HEK293 (cell line): Measurements from ENCODE around the gene OR4B1.

Experiments
- CTCF ChIA-PET: fragments of 350-600 bp; formaldehyde crosslinking; extraction: SDS; loops from one replicate; lab custom pipeline; 2021; ENCODE audit warnings: antibody characterized with exemption; lab: Yijun Ruan, JAX
- POLR2A ChIA-PET: fragments of 300-600 bp; formaldehyde crosslinking; extraction: SDS; loops from one replicate; lab custom pipeline; 2020; ENCODE audit warnings: antibody characterized with exemption, inconsistent platforms; lab: Yijun Ruan, JAX
- H3K27ac ChIP-seq: fragments of 200-500 bp; sonication (Bioruptor generic); 2 replicates; pipeline ENCODE4 v1.5.1; 2014; ENCODE audit warnings: low read depth, low read length, control low read depth, inconsistent platforms; ENCODE audit errors: extremely low read depth
- H3K36me3 ChIP-seq, 2 experiments: fragments of 200-500 bp in 1 of 2; sonication (Bioruptor generic) in 1 of 2; 1 replicate in 1 of 2; 2 replicates in 1 of 2; pipeline ENCODE4 v1.5.1; 2014 to 2017; ENCODE audit warnings: inconsistent platforms in 2 of 2, low read length in 2 of 2; ENCODE audit not compliant: control insufficient read depth in 2 of 2, insufficient read depth in 1 of 2
- H3K4me1 ChIP-seq: fragments of 200-500 bp; sonication (Bioruptor generic); 2 replicates; pipeline ENCODE4 v1.5.1; 2014; ENCODE audit warnings: mild to moderate bottlenecking, low read length, inconsistent platforms; ENCODE audit not compliant: control insufficient read depth, insufficient read depth
- H3K4me3 ChIP-seq: 2 replicates; pipeline ENCODE4 v1.5.1; 2011; ENCODE audit warnings: low read depth, mild to moderate bottlenecking, control low read depth, low read length, moderate library complexity
- H3K9me3 ChIP-seq: fragments of 200-500 bp; sonication (Bioruptor generic); 2 replicates; pipeline ENCODE4 v1.5.1; 2014; ENCODE audit warnings: low read depth, low read length, inconsistent platforms; ENCODE audit not compliant: control insufficient read depth, insufficient read depth
- AEBP2 ChIP-seq: fragments of 450-650 bp; formaldehyde crosslinking; IDR thresholded peaks from 2 replicates; pipeline ENCODE4 v1.5.1; 2016; ENCODE audit warnings: missing biosample characterization, missing genetic modification characterization, borderline replicate concordance
- BCL11B ChIP-seq: fragments of 450-650 bp; formaldehyde crosslinking; IDR thresholded peaks from 2 replicates; pipeline ENCODE4 v1.5.1; 2016; ENCODE audit warnings: low read depth, missing biosample characterization, missing genetic modification characterization
- GFI1B ChIP-seq: fragments of 450-650 bp; formaldehyde crosslinking; IDR thresholded peaks from 2 replicates; pipeline ENCODE4 v1.5.1; 2016; ENCODE audit warnings: missing biosample characterization, missing genetic modification characterization
- KLF10 ChIP-seq: fragments of 450-650 bp; IDR thresholded peaks from 2 replicates; pipeline ENCODE4 v1.5.1; 2018; ENCODE audit warnings: missing biosample characterization, mild to moderate bottlenecking, missing genetic modification characterization
- RBAK ChIP-seq: fragments of 450-650 bp; formaldehyde crosslinking; IDR thresholded peaks from 2 replicates; pipeline ENCODE4 v1.5.1; 2016; ENCODE audit warnings: missing biosample characterization, missing genetic modification characterization
- REPIN1 ChIP-seq: fragments of 450-650 bp; formaldehyde crosslinking; IDR thresholded peaks from 2 replicates; pipeline ENCODE4 v1.5.1; 2017; ENCODE audit warnings: missing biosample characterization, missing genetic modification characterization, low read depth
- SCRT2 ChIP-seq: fragments of 450-650 bp; formaldehyde crosslinking; IDR thresholded peaks from 2 replicates; pipeline ENCODE4 v1.5.1; 2016; ENCODE audit warnings: missing biosample characterization, missing genetic modification characterization
- SP2 ChIP-seq: fragments of 450-650 bp; formaldehyde crosslinking; IDR thresholded peaks from 2 replicates; pipeline ENCODE4 v1.5.1; 2016; ENCODE audit warnings: missing biosample characterization, missing genetic modification characterization
- TRIM28 ChIP-seq: IDR thresholded peaks from 2 replicates; pipeline ENCODE4 v1.6.1; 2011; ENCODE audit warnings: low read length, control low read depth, borderline replicate concordance
- YY1 ChIP-seq: fragments of 450-650 bp; formaldehyde crosslinking; IDR thresholded peaks from 2 replicates; pipeline ENCODE4 v1.5.1; 2018; ENCODE audit warnings: missing biosample characterization, missing genetic modification characterization
- ZBTB20 ChIP-seq: fragments of 450-650 bp; formaldehyde crosslinking; IDR thresholded peaks from 2 replicates; pipeline ENCODE4 v1.5.1; 2016; ENCODE audit warnings: missing biosample characterization, missing genetic modification characterization
- ZBTB48 ChIP-seq: fragments of 450-650 bp; formaldehyde crosslinking; IDR thresholded peaks from 2 replicates; pipeline ENCODE4 v1.5.1; 2016; ENCODE audit warnings: missing biosample characterization, missing genetic modification characterization
- ZNF311 ChIP-seq: fragments of 450-650 bp; formaldehyde crosslinking; IDR thresholded peaks from 2 replicates; pipeline ENCODE4 v1.5.1; 2017; ENCODE audit warnings: missing biosample characterization, missing genetic modification characterization, borderline replicate concordance
- ZNF350 ChIP-seq: fragments of 450-650 bp; formaldehyde crosslinking; IDR thresholded peaks from 2 replicates; pipeline ENCODE4 v1.5.0; 2017; ENCODE audit warnings: missing biosample characterization, mild to moderate bottlenecking, missing genetic modification characterization
- ZNF423 ChIP-seq: fragments of 450-650 bp; formaldehyde crosslinking; IDR thresholded peaks from 2 replicates; pipeline ENCODE4 v1.5.1; 2016; ENCODE audit warnings: missing biosample characterization, missing genetic modification characterization
- ZNF514 ChIP-seq: fragments of 450-650 bp; formaldehyde crosslinking; IDR thresholded peaks from 2 replicates; pipeline ENCODE4 v1.5.1; 2016; ENCODE audit warnings: missing biosample characterization, missing genetic modification characterization
- ZNF548 ChIP-seq: fragments of 450-650 bp; formaldehyde crosslinking; IDR thresholded peaks from 2 replicates; pipeline ENCODE4 v1.5.1; 2016; ENCODE audit warnings: missing biosample characterization, missing genetic modification characterization
- ZNF558 ChIP-seq: fragments of 450-650 bp; formaldehyde crosslinking; IDR thresholded peaks from 2 replicates; pipeline ENCODE4 v1.5.1; 2016; ENCODE audit warnings: missing biosample characterization, missing genetic modification characterization
- ZNF623 ChIP-seq: fragments of 450-650 bp; formaldehyde crosslinking; IDR thresholded peaks from 2 replicates; pipeline ENCODE4 v1.5.1; 2016; ENCODE audit warnings: missing biosample characterization, missing genetic modification characterization
- ZNF677 ChIP-seq: fragments of 450-650 bp; IDR thresholded peaks from 2 replicates; pipeline ENCODE4 v1.5.0; 2018; ENCODE audit warnings: missing biosample characterization, mild to moderate bottlenecking, missing genetic modification characterization, moderate library complexity
- ZNF777 ChIP-seq: fragments of 450-650 bp; formaldehyde crosslinking; IDR thresholded peaks from 2 replicates; pipeline ENCODE4 v1.5.1; 2017; ENCODE audit warnings: missing biosample characterization, missing genetic modification characterization, borderline replicate concordance
- ZNF785 ChIP-seq: fragments of 450-650 bp; formaldehyde crosslinking; IDR thresholded peaks from 2 replicates; pipeline ENCODE4 v1.5.1; 2016; ENCODE audit warnings: missing biosample characterization, missing genetic modification characterization
- TF ChIP-seq, protein P1 (sequence below): fragments of 450-650 bp; formaldehyde crosslinking; IDR thresholded peaks from 2 replicates; pipeline ENCODE4 v1.5.1; 2016; ENCODE audit warnings: missing biosample characterization, missing genetic modification characterization
- TF ChIP-seq, protein P2 (sequence below): fragments of 450-650 bp; formaldehyde crosslinking; IDR thresholded peaks from 2 replicates; pipeline ENCODE4 v1.5.1; 2016; ENCODE audit warnings: missing biosample characterization, missing genetic modification characterization
- TF ChIP-seq, protein P3 (sequence below): fragments of 450-650 bp; formaldehyde crosslinking; IDR thresholded peaks from 2 replicates; pipeline ENCODE4 v1.5.1; 2016; ENCODE audit warnings: missing biosample characterization, missing genetic modification characterization
- TF ChIP-seq, protein P4 (sequence below): fragments of 450-650 bp; formaldehyde crosslinking; IDR thresholded peaks from 2 replicates; pipeline ENCODE4 v1.5.1; 2016; ENCODE audit warnings: missing biosample characterization, missing genetic modification characterization

Gene OR4B1

GRCh38 chr11:48261600-48261999, 45.0 kb downstream of the OR4B1 start:
- no peak overlapping the region for H3K4me3 ChIP-seq
- H3K4me1 ChIP-seq = no peaks in the 10 kb centered on the region
- no peaks in the 10 kb centered on the region for H3K36me3 ChIP-seq
- TF ChIP-seq ZNF311 (tag by site-specific recombination) (no peak), ZNF350 (tag by site-specific recombination) (no peak), ZNF677 (tag by site-specific recombination) (no peak), ZBTB48 (tag by site-specific recombination) (no peak), ZNF423 (tag by site-specific recombination) (no peak), ZNF785 (tag by site-specific recombination) (no peak), KLF10 (no peak), RBAK (tag by site-specific recombination) (no peak), ZBTB20 (no peak), TRIM28 (no peak), ZNF558 (tag by site-specific recombination) (no peak)
- TF ChIP-seq, protein P1, sequence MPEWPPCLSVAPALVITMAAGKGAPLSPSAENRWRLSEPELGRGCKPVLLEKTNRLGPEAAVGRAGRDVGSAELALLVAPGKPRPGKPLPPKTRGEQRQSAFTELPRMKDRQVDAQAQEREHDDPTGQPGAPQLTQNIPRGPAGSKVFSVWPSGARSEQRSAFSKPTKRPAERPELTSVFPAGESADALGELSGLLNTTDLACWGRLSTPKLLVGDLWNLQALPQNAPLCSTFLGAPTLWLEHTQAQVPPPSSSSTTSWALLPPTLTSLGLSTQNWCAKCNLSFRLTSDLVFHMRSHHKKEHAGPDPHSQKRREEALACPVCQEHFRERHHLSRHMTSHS = no peak
- TF ChIP-seq, protein P2, sequence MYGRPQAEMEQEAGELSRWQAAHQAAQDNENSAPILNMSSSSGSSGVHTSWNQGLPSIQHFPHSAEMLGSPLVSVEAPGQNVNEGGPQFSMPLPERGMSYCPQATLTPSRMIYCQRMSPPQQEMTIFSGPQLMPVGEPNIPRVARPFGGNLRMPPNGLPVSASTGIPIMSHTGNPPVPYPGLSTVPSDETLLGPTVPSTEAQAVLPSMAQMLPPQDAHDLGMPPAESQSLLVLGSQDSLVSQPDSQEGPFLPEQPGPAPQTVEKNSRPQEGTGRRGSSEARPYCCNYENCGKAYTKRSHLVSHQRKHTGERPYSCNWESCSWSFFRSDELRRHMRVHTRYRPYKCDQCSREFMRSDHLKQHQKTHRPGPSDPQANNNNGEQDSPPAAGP (tag by site-specific recombination) = no peak
- CTCF ChIA-PET = no interaction called here
- H3K27ac ChIP-seq = no peak overlapping the region
- POLR2A ChIA-PET = no interaction called here
- H3K9me3 ChIP-seq = no peaks in the 10 kb centered on the region

GRCh38 chr11:48263423-48263911, 46.9 kb downstream of the OR4B1 start, which contains the start of gene OR4X1:
TSS of gene OR4X1 (plus strand) at chr11:48263861. CDS start at chr11:48263861, 0 bp downstream.
- H3K27ac ChIP-seq = no peak within 1 kb of the TSS
- ChIA-PET POLR2A (no interaction called here), CTCF (interaction anchor here (0.9 kb wide), 1 partner anchor 44 kb away, joined by 3 read pairs; no protein-coding TSS in a partner anchor)
- H3K4me1 ChIP-seq = no peaks in the 10 kb centered on the region
- H3K4me3 ChIP-seq = no peak within 1 kb of the TSS
- no peaks in the 10 kb centered on the region for H3K9me3 ChIP-seq
- H3K36me3 ChIP-seq = no peaks in the 10 kb centered on the region
- TF ChIP-seq BCL11B (tag by site-specific recombination) (no peak), AEBP2 (tag by site-specific recombination) (no peak), SCRT2 (tag by site-specific recombination) (no peak), ZNF623 (tag by site-specific recombination) (no peak), GFI1B (tag by site-specific recombination) (no peak), YY1 (tag by site-specific recombination) (no peak), ZNF548 (tag by site-specific recombination) (no peak), ZNF514 (no peak), SP2 (no peak), REPIN1 (tag by site-specific recombination) (no peak), ZNF777 (no peak)
- TF ChIP-seq, protein P3, sequence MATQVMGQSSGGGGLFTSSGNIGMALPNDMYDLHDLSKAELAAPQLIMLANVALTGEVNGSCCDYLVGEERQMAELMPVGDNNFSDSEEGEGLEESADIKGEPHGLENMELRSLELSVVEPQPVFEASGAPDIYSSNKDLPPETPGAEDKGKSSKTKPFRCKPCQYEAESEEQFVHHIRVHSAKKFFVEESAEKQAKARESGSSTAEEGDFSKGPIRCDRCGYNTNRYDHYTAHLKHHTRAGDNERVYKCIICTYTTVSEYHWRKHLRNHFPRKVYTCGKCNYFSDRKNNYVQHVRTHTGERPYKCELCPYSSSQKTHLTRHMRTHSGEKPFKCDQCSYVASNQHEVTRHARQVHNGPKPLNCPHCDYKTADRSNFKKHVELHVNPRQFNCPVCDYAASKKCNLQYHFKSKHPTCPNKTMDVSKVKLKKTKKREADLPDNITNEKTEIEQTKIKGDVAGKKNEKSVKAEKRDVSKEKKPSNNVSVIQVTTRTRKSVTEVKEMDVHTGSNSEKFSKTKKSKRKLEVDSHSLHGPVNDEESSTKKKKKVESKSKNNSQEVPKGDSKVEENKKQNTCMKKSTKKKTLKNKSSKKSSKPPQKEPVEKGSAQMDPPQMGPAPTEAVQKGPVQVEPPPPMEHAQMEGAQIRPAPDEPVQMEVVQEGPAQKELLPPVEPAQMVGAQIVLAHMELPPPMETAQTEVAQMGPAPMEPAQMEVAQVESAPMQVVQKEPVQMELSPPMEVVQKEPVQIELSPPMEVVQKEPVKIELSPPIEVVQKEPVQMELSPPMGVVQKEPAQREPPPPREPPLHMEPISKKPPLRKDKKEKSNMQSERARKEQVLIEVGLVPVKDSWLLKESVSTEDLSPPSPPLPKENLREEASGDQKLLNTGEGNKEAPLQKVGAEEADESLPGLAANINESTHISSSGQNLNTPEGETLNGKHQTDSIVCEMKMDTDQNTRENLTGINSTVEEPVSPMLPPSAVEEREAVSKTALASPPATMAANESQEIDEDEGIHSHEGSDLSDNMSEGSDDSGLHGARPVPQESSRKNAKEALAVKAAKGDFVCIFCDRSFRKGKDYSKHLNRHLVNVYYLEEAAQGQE (tag by site-specific recombination) = no peak
- TF ChIP-seq, protein P4, sequence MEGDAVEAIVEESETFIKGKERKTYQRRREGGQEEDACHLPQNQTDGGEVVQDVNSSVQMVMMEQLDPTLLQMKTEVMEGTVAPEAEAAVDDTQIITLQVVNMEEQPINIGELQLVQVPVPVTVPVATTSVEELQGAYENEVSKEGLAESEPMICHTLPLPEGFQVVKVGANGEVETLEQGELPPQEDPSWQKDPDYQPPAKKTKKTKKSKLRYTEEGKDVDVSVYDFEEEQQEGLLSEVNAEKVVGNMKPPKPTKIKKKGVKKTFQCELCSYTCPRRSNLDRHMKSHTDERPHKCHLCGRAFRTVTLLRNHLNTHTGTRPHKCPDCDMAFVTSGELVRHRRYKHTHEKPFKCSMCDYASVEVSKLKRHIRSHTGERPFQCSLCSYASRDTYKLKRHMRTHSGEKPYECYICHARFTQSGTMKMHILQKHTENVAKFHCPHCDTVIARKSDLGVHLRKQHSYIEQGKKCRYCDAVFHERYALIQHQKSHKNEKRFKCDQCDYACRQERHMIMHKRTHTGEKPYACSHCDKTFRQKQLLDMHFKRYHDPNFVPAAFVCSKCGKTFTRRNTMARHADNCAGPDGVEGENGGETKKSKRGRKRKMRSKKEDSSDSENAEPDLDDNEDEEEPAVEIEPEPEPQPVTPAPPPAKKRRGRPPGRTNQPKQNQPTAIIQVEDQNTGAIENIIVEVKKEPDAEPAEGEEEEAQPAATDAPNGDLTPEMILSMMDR (tag by site-specific recombination) = no peak
